Measurements from ENCODE around the gene TPO.
"Not testable (repeated sequence)": the region's sequence is repeated elsewhere in the genome, so short reads cannot be mapped to it uniquely, and the experiment has no call there.

Gene TPO

DNA sequence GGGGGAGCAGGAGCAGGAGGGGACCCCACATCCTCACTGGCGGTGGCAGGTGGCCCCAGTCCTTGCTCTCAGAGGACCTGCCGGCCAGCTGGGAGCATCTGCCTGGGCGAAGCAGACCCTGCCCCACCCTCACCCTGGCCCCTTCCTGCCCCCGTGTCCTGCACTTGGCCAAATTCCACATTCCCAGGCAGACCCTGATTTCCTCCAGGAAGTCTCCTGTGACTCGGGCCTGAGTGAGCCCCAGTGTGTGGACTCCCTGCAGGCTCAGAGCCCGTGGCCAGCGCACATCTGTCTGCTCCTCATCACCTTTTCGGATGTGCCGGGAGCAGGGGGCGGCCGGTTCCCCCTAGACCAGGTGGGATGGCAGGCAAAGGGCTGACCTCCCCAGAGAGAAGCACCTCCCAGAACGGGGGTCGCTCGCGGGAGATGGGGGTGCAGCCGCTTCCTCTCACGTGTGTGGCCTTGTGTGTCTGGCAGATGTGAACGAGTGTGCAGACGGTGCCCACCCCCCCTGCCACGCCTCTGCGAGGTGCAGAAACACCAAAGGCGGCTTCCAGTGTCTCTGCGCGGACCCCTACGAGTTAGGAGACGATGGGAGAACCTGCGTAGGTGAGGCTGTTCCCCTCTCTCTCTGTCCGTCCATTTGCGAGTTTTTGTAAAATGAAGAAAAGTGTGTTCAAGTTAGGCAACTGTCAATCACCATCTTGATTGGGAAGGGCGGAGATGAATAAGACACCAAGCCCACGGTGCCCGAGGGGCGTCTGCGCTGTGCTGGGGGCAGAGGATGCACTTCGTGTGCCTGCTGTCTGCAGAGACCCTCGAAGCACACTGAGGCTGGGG, 90.4 kb downstream of the TPO start:
- no peak for DNase-seq (ENCODE audit: low spot score)

GRCh38 chr2:1504311-1504750, 91.1 kb downstream of the TPO start:
- DNase-seq (ENCODE audit: low spot score) = no peak

DNA sequence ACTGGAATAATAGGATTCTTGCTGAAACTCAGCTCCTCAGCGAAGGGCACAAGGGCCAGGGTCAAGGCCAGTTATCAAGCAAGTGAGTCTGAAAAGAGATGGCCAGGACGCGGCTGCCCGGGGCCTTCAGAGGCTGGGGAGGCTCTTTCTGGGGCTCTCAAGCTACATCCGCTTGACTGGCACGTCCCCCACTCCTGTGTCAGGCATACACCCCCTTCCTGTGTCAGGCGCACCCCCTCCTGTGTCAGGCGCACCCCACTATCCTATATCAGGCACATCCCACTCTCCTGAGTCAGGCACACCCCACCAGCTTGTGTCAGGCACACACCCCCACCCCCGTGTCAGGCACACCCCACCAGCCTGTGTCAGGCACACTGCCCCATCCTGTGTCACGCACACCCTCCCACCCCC, 91.8 kb downstream of the TPO start:
- no peak for DNase-seq (ENCODE audit: low spot score)

DNA sequence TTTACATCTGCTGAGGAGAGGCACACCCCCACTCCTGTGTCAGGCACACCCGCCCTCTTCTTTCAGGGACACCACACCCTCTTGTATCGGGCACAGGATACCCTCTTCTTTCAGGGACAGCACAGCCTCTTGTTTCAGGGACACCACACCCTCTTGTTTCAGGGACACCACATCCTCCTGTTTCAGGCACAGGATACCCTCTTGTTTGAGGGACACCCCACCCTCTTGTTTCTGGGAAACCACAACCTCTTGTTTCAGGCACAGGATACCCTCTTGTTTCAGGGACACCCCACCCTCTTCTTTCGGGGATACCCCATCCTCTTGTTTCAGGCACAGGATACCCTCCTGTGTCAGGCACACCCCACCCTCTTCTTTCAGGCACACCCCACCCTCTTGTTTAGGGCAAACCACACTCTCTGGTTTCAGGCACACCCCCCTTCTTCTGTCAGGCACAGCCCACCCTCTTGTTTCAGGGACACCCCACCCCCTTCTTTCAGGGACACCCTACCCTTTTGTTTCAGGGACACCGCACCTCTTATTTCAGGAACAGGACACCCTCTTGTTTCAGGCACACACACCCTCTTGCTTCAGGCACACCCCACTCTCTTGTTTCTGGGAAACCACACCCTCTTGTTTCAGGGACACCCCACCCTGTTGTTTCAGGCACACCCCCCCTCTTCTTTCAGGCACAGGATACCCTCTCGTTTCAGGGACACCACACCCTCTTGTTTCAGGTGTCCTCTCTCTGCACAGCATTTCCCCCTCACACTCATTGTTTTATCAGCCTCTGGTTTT, 96.2 kb downstream of the TPO start:
- DNase-seq (ENCODE audit: low spot score) = no peak

GRCh38 chr2:1510176-1510575, 96.9 kb downstream of the TPO start:
- no peak for DNase-seq (ENCODE audit: low spot score)

GRCh38 chr2:1511455-1511854, 98.2 kb downstream of the TPO start:
- no peak for DNase-seq (ENCODE audit: low spot score)

DNA sequence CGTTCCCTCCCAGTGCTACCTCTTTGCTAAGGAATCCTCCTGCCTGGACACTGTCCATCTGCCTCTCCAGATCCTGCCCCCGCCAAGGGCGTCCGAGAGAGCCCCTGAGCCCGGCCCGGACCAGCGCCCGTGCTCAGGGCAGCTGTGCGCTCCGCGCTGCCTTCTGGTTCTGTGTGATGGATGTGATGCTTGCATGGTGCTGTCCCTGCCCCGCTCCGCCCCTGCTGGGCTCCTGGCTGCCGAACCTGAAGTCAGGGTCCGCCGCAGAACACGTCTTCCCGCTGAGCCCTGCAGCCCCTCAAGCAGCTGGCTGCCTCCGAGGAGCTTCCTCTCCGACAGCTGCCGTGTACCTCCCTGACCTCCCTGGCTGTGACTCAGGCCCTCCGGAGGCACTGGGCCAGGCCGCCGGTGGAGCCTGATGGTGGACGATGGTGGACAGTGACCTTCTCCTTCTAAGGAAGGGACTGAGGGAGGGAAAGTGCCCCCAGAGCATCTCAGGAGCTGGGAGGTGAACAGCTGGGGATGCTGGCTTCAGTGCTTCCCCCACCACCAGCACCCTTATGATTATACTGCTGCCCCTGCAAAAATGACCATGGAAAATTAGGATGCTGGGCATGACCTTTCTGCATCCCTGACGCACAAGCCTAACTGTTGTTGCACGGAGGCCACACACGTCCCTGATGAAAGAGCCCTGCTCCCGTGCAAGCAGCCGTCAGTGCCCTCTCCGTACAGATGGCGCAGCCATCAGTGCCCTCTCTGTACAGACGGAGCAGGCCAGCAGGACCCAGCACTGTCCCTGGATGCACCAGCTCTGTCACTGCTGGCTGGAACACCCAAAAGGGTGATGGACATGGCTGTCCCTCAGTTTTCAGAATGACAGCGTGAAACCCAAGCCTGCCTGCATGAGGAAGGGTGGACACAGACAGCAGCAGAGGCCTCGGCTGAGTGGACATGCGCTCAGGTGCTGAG, 99.3 kb downstream of the TPO start:
- no peak for DNase-seq (ENCODE audit: low spot score)

GRCh38 chr2:1514391-1515072, 101.3 kb downstream of the TPO start:
- DNase-seq (ENCODE audit: low spot score) = no peak

GRCh38 chr2:1515073-1515430, 101.8 kb downstream of the TPO start:
- DNase-seq (ENCODE audit: low spot score) = no peak

- DNase-seq (ENCODE audit: low spot score) = no peak
These were observed 102.9 kb downstream of the TPO start for GRCh38 chr2:1515986-1516797.

DNA sequence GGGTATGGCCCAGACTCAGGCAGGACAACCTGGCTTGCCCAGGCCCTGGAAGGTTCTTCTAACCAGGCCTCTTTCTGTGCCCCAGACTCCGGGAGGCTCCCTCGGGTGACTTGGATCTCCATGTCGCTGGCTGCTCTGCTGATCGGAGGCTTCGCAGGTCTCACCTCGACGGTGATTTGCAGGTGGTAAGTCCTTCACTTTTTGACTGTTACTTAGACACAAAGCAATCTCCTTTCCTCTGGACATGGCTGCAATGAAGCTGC, 103.5 kb downstream of the TPO start:
- DNase-seq (ENCODE audit: low spot score) = no peak

- not testable (repeated sequence) for DNase-seq (ENCODE audit: low spot score)
These were observed 104.0 kb downstream of the TPO start for GRCh38 chr2:1517291-1517690.

- DNase-seq (ENCODE audit: low spot score) = no peak
These were observed 104.5 kb downstream of the TPO start for GRCh38 chr2:1517786-1518185.

DNA sequence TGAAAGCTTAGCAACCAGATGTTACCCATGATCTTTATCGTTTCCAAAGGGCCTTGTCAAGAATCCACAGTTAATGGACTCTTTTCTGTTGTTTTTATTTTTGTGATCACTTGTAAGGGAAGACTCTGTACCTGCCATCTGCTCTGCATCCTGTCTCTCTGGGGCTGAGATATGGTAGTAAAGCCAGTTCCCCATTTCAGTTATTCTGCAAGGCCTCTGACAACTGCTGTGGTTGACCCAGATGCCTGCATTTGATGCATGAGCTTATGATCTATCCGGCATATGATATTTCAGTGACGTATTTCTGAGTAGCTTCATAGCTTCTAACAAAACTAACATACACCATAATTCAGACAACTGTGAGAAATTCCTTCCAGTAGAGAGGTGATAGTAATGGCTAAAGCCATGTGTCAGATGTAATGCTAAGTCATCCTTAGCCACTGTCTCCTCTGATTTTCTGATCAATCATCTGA, 105.1 kb downstream of the TPO start:
- DNase-seq (ENCODE audit: low spot score) = no peak

DNA sequence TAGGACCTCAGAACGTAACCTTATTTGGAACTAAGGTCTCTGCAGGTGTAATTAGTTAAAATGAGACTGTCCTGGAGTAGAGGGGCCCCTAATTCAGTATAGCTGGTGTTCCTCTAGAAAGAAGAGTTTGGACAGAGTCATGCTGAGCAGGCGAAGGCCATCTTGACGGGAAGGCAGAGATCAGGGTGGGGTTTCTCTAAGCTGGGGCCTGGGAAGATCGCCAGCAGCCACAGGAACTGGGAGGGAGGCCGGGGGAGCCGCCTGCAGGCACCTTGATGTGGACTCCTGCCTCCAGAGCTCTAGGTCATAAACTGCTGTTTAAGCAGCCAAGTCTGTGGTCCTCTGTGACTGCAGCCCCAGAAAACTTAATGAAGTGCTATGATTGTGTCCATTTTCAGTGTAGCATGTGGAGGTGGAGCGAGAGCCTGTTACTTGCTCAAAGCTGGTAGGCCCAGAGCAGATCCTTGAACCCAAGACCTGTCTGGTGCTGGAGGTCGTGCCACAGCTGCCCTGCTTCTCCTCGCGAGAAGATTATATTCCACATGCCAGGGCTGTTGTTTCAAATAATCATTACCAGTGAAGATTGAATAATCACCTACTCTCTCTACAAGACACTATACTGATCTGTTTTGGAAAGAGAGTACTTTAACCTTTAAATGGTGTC, 105.7 kb downstream of the TPO start:
- no peak for DNase-seq (ENCODE audit: low spot score)

- no peak for DNase-seq (ENCODE audit: low spot score)
These were observed 108.1 kb downstream of the TPO start for GRCh38 chr2:1521191-1521877.

GRCh38 chr2:1521878-1522830, 108.9 kb downstream of the TPO start:
- DNase-seq (ENCODE audit: low spot score) = no peak

GRCh38 chr2:1527153-1527992, 114.1 kb downstream of the TPO start:
- DNase-seq (ENCODE audit: low spot score) = no peak

Measured in kidney capillary endothelial cell (primary cell).